ENCODE data around the gene SNRPB. TPM values are rescaled to one million over a fixed set of nuclear protein-coding genes. Genes with fewer than 3 reads are reported as not detected.

The SNRPB gene
- total RNA-seq, 1 experiment from 2014 or later = 532 TPM

GRCh38 chr20:2446845-2447244 is 23.7 kb downstream of the SNRPB start:
- Mint-ChIP-seq H3K9me3 (ENCODE audit: unreplicated experiment) (no peaks in the 10 kb centered on the region), H3K27ac (ENCODE audit: unreplicated experiment) (no peak overlapping the region), H3K4me1 (ENCODE audit: low read depth, unreplicated experiment) (no peaks in the 10 kb centered on the region), H3K36me3 (ENCODE audit: insufficient read depth, unreplicated experiment) (no peaks in the 10 kb centered on the region), H3K27me3 (ENCODE audit: insufficient read depth, unreplicated experiment) (peaks cover 11% of the 10 kb centered on the region), H3K4me3 (ENCODE audit: unreplicated experiment) (no peak overlapping the region)
- no peak for DNase-seq
- POLR2A ChIA-PET = no interaction called here
- no TSS peak for BruUV-seq (replicated peaks)
- Histone ChIP-seq H3K4me3 (ENCODE audit: low read depth, low read length) (no peak overlapping the region), H3K4me1 (no peaks in the 10 kb centered on the region), H3K27me3 (replicated peaks; ENCODE audit: control insufficient read depth, insufficient read depth, low read length) (no peaks in the 10 kb centered on the region), H3K9me3 (no peaks in the 10 kb centered on the region), H3K36me3 (ENCODE audit: control insufficient read depth, insufficient read depth, low read length) (no peaks in the 10 kb centered on the region)
- TF ChIP-seq CTCF (IDR thresholded peaks at IDR 0.05; ENCODE audit: insufficient read depth in 1 of 2, low read depth in 1 of 2, low read length in 1 of 2, severe bottlenecking in 1 of 2, unreplicated experiment in 1 of 2) = no peak
- CTCF ChIA-PET = no interaction called here
- intact Hi-C loops (cut with micrococcal nuclease; ENCODE audit: unreplicated experiment) = no loop called here

- H3K27me3 Mint-ChIP-seq (ENCODE audit: insufficient read depth, unreplicated experiment) = peaks cover 13% of the 10 kb centered on the region
- no TSS peak for BruUV-seq (replicated peaks)
Measured at GRCh38 chr20:2431185-2431584, 39.4 kb downstream of the SNRPB start.

GRCh38 chr20:2430538-2430937 is 40.1 kb downstream of the SNRPB start:
- Histone ChIP-seq H3K36me3 (ENCODE audit: control insufficient read depth, insufficient read depth, low read length) (no peaks in the 10 kb centered on the region), H3K9me3 (no peaks in the 10 kb centered on the region), H3K4me3 (ENCODE audit: low read depth, low read length) (no peak overlapping the region), H3K4me1 (no peaks in the 10 kb centered on the region), H3K27me3 (replicated peaks; ENCODE audit: control insufficient read depth, insufficient read depth, low read length) (no peaks in the 10 kb centered on the region; the same call in 1 of the 2 replicates)
- Mint-ChIP-seq H3K4me3 (ENCODE audit: unreplicated experiment) (no peak overlapping the region), H3K9me3 (ENCODE audit: unreplicated experiment) (peaks cover 8% of the 10 kb centered on the region), H3K27me3 (ENCODE audit: insufficient read depth, unreplicated experiment) (peaks cover 15% of the 10 kb centered on the region), H3K4me1 (ENCODE audit: low read depth, unreplicated experiment) (no peaks in the 10 kb centered on the region), H3K36me3 (ENCODE audit: insufficient read depth, unreplicated experiment) (no peaks in the 10 kb centered on the region), H3K27ac (ENCODE audit: unreplicated experiment) (no peak overlapping the region)
- ChIA-PET POLR2A (no interaction called here), CTCF (no interaction called here)
- BruUV-seq (replicated peaks) = no TSS peak
- intact Hi-C loops (cut with micrococcal nuclease; ENCODE audit: unreplicated experiment) = no loop called here
- TF ChIP-seq CTCF (IDR thresholded peaks at IDR 0.05; ENCODE audit: insufficient read depth in 1 of 2, low read depth in 1 of 2, low read length in 1 of 2, severe bottlenecking in 1 of 2, unreplicated experiment in 1 of 2) = no peak
- DNase-seq = no peak

More at GRCh38 chr20:2431185-2431584, 39.4 kb downstream of the SNRPB start:
- DNase-seq = no peak
- Histone ChIP-seq H3K4me1 (no peaks in the 10 kb centered on the region), H3K36me3 (ENCODE audit: control insufficient read depth, insufficient read depth, low read length) (no peaks in the 10 kb centered on the region), H3K9me3 (no peaks in the 10 kb centered on the region), H3K27me3 (replicated peaks; ENCODE audit: control insufficient read depth, insufficient read depth, low read length) (no peaks in the 10 kb centered on the region; the same call in 1 of the 2 replicates), H3K4me3 (ENCODE audit: low read depth, low read length) (no peak overlapping the region)
- CTCF ChIA-PET = no interaction called here
- intact Hi-C loops (cut with micrococcal nuclease; ENCODE audit: unreplicated experiment) = no loop called here
- POLR2A ChIA-PET = no interaction called here
- TF ChIP-seq CTCF (IDR thresholded peaks at IDR 0.05; ENCODE audit: insufficient read depth in 1 of 2, low read depth in 1 of 2, low read length in 1 of 2, severe bottlenecking in 1 of 2, unreplicated experiment in 1 of 2) = no peak
- peaks cover 1% of the 10 kb centered on the region for H3K9me3 Mint-ChIP-seq (ENCODE audit: unreplicated experiment)
- H3K36me3 Mint-ChIP-seq (ENCODE audit: insufficient read depth, unreplicated experiment) = no peaks in the 10 kb centered on the region
- no peaks in the 10 kb centered on the region for H3K4me1 Mint-ChIP-seq (ENCODE audit: low read depth, unreplicated experiment)
- H3K27ac Mint-ChIP-seq (ENCODE audit: unreplicated experiment) = no peak overlapping the region
- no peak overlapping the region for H3K4me3 Mint-ChIP-seq (ENCODE audit: unreplicated experiment)

Measured in Caco-2 (cell line).